Measurements from ENCODE around the gene EML4.

EML4 gene

DNA sequence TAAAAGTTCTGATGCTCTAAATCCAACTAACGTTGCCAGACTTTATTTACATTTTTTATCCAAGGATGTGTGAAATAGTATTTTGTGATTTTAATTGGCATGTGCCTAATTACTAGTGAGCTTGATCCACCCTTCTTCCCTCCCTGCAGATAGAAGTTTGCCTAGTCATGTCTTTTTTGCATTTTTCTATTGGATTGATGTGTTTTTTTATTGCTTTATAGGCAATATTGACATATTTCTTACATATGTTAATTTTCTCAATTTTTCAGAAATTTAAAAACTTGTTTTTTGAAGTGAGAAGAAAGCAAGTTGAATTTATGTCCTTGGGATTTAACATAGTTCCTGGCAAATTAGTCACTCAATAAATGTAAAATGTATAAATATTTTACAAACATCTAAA, 56.4 kb downstream of the EML4 start:
- no peak for DNase-seq (ENCODE audit: low read depth)

DNA sequence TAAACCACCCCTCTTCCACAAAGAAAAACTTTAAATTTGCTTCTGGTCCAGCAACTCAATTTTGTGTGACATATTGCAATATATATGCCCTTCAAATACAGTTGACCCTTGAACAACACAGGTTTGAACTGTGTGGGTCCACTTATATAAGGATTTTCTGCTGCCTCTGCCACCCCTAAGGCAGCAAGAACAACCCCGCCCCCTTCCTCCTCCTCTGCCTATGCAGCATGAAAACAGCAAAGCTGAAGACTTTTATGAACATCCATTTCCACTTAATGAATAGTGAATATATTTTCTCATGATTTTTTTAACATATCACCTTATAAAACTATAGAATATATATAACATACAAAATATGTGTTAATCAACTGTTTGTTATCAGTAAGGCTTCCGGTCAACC, 58.3 kb downstream of the EML4 start:
- no peak for DNase-seq (ENCODE audit: low read depth)

DNA sequence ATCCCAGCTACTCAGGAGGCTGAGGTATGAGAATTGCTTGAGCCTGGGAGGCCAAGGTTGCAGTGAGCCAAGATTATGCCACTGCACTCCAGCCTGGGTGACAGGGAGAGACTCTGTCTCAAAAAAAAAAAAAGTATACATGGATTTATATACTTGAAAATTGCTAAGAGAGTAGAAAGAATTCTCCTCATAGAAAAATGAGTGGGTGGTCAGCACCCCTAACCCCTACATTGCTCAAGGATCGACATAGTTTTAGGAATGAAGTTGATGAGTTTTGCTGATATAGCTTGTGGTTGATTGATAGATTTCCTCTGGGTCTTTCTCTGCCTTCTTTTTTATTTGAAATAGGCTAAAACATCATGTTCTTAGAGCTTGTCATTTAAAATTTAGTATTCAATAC, 58.9 kb downstream of the EML4 start:
- no peak for DNase-seq (ENCODE audit: low read depth)

DNA sequence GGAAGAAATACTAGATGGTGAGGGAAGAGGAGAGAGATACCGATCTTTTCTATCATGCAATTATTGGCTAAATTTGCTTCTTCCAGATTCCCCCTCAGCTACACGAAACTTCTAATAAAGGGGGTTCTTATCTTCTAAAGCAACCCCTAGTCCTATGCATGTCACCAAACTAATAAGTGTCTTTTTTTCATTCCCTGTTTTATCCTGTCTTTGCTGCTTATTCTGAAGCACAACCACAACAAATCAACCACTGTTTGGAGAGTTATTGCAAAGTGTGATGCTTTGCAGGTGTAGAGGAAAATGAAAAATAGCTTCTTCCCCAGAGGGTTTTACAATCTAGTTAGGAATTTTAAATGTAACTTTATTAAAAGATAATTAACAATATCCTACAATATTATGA, 60.8 kb downstream of the EML4 start:
- DNase-seq (ENCODE audit: low read depth), result no peak

DNA sequence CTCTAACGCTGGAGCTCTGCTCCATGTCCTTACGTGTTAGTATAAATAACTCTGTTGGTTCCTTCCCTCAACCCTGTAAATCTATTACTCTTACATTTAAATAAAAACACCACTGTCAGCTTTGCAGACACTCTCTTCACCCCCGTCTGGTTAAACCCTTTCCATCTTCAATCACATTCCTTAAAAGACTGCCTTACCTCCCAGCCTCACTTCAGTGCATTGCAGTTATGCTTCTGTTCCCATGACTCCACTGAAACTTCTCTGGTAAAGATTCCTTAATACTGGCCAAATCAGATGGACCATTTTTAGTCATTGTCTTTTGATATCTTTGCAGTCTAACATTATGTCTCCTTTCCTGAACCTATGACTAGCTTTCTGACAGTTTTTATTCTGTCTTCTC, 61.7 kb downstream of the EML4 start:
- no peak for DNase-seq (ENCODE audit: low read depth)

DNA sequence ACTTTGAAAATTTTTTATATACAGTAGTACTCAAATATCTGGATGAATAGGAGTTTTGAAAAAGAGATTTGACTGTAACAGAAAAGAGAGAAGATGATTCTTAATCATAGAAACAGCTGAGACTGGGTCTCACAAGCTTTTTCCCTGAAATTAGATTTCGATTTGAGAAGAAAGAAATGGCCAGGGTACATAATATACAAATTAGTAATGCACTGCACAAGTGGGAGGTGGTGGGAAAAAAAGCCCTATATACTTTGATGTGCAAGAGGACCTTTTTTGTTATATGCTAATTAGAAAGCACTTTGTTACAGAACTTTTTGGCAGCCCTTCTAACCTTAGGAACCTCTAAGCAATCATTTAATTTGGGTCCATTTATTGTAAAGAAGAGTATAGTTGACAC, 62.9 kb downstream of the EML4 start:
- DNase-seq (ENCODE audit: low read depth), result no peak

DNA sequence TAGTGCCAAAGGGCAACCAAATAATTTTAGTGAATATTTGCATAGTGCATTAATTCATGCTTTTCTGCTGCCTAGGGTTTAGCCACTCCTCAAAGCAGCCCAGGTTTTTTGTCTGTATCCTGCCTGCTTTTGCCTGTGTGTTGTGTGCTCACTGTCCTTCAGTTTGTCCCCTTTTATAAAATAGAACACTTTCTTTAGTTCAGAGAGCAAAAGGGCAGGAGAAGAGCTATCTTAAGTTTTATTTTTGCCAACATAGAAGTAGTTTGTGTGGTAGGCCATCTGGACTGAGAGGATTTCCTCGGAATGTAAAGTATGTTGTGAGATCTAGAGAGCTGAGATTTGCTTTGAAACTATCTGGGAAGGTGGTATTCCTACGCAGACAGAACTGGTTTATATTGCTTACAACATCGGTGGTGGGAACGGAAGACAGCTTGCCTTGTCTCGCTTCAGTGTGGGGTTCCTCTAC, 64.9 kb downstream of the EML4 start:
- DNase-seq (ENCODE audit: low read depth), result no peak

DNA sequence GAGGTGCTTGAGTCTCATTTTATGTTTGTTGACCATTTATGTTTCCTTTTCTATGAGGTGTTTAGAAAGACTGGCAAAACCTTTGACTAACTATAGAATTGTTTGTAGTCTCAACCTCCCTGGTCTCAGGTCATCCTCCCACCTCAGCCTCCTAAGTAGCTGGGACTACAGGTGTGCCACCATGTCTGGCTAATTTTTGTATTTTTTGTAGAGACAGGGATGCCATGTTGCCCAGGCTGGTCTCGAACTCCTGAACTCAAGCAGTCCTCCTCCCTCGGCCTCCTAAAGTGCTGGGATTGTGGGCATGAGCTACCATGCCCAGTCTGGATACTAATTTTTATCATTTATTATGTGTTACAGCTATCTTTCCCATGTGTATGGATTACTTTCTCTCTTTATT, 67.8 kb downstream of the EML4 start:
- no peak for DNase-seq (ENCODE audit: low read depth)

DNA sequence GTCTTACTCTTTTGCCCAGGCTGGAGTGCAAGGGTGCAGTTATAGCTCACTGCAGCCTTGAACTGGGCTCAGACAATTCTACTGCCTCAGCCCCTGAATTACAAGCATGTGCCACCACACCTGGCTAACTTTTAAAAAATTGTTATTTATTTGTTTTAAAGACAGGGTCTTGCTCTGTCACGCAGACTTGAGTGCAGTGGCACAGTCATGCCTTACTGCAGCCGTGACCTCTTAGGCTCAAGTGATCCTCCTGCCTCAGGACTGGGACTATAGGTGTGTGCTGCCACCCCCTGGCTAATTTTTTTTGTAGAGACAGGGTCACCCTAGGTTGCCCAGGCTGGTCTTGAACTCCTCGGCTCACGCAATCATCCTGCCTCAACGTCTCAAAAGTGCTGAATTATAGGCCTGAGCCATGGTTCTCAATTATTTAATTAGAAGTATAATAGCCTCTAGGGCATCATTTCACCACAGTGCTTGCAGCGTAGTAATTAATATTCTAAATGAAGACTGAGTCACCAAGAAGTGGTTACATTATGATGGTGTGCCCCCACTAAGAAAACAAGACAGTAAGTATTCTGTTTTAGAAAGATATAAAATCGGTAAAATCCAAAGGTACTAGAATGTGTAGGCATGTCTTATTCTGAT, 69.6 kb downstream of the EML4 start:
- DNase-seq (ENCODE audit: low read depth), result no peak

DNA sequence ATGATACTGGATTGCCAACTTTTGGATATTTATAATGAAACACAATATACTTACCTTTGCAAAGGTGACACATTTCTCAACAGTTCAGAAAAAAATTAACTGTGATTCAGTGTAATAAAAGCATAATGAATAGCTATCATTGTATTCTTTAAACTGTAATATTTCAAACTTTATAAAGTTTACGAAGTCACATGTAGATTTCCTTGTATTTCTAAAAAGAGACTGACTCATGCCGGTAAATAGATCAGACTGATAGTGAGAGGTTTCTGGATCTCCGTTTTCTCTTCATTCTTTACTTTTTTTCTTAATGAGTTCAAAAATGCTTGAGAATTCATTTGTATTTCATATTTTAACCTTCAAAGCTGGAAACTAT, 70.1 kb downstream of the EML4 start:
- DNase-seq (ENCODE audit: low read depth), result no peak

DNA sequence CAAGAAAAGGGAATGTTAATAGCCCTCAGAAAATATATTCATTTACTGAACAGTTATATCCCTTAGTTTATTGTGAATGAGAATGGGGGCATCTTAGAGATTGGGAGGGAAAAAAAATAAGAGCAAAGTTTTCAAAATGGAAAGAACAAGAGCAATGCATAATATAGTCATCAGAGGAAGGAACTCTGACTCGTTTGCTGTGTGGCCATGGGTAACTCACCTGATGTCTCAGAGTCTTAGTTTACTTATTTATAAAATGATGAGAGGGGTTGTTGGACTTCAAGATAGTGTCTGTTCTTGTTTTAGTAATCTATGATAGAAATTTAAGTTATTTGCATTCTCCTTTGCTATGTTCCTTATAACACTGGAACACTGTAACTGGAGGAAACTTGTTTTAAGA, 70.7 kb downstream of the EML4 start:
- DNase-seq (ENCODE audit: low read depth), result no peak

DNA sequence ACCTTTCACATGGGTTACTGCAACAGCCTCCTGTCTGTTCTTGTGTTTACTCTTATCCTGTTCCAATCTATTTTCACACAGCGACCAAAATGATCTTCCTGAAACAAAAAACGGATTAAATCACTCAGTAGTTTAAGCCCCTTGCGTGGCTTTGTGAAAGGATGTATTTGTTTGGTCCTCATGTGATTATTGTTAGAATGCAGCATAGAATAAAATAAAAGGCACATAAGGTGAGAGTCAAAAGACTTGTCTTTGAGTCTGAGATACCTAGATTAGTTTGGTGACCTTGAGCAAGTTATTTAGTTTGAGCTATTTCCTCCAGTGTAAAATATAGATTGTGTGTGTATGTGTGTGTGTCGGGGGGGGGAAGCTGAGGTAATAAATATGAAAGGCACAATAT, 72.4 kb downstream of the EML4 start:
- DNase-seq (ENCODE audit: low read depth), result no peak

DNA sequence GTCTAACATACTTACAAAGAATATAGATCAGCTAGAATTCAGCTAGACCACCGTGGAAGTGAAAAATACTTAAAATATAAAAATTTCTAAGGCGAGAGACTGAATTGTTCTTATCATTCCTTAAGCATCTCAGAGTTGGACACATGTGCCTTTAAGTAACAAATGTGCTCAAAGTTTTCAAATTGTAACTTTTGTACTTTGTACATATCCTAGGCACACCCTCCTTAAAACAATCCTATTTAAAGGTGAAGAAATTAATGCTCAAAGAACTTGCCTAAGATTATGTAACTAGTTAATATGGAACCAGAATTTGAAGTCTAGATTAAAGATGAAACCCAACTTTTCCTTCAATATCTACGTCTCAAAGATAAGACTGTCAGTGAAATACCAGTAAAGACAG, 74.1 kb downstream of the EML4 start:
- DNase-seq (ENCODE audit: low read depth), result no peak

DNA sequence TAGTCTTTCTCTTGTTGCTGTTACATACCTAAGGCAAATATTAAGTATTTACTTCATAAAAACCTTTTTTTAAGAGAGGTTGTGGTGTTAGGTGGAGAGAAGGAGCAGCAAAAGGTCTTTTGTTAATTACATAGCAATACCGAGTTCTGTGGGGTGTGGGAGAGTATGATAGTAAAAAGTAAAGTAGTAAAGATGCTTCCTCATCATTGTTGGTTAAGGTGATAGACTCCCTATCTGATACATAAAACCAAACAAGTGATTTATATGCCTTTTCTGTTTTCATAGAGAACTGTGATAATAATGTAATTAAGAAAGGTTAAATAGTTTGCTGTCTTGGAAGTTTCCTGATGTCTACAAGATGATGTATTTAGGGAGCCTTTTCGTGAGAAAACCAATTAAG, 75.4 kb downstream of the EML4 start:
- DNase-seq (ENCODE audit: low read depth), result no peak

DNA sequence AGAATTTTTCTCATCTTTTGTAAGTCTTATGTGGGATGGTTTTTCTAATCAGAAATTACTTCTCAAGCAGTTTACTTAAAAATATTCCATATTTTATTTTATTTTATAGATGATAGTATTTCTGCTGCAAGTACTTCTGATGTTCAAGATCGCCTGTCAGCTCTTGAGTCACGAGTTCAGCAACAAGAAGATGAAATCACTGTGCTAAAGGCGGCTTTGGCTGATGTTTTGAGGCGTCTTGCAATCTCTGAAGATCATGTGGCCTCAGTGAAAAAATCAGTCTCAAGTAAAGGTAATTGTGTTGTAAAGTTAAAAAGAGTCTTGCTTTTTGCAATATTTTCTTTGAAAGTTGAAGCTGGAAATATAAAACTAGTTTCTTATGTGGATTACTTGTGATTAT, 76.2 kb downstream of the EML4 start:
- DNase-seq (ENCODE audit: low read depth), result no peak

DNA sequence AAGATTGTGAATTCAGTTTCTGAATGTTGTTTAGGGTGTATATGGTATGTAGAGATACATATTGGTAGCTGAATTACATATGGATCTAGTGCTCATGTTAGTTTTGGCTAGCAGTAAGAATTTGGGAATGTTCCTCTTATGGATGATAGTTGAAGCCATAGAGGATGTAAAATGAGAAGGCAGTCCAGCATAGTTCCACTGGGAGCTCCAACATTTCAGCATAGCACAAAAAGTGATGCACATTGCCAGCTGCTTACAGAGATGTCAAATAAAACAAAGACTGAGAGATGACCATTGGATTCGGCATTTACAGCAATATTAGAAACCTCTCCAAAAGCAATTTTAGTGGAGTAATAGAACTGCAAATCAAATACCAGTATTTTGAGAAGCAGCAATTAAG, 77.4 kb downstream of the EML4 start:
- DNase-seq (ENCODE audit: low read depth), result no peak

DNA sequence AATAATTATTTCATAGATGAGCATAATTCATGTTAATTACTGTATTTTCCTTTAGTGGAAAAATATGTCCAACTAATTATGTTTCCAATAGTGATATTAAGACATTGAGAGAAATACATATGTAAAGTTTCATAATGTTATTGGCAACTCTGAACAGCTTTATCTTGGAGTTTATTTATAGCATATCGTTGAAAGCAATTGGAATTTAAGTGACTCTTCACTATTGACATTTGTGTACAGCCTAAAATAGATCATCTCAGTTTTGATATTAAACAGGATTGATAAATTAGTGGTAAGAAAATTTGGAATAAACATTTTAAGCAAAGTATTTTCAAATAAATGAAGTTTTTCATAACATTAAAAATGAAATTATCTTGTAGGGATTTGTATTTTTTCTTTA, 79.7 kb downstream of the EML4 start:
- no peak for DNase-seq (ENCODE audit: low read depth)

DNA sequence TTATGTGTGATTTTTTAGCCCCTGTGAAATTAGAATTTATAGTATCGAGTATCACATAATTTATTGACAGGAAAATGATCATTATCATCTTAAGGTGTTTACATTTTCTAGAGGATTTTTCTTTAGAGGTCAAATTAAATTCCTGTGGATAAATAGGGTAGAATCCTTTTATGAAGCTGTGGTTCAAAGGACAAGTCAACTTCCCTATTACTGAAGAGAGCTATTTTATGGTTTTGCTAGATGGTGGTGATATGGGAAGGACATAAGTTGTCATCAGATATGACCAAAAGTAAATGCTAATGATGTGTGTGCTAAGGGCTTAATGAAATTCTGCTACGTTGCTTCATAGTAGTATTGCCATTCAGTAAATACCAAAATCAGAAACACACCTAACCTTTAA, 80.1 kb downstream of the EML4 start:
- no peak for DNase-seq (ENCODE audit: low read depth)

DNA sequence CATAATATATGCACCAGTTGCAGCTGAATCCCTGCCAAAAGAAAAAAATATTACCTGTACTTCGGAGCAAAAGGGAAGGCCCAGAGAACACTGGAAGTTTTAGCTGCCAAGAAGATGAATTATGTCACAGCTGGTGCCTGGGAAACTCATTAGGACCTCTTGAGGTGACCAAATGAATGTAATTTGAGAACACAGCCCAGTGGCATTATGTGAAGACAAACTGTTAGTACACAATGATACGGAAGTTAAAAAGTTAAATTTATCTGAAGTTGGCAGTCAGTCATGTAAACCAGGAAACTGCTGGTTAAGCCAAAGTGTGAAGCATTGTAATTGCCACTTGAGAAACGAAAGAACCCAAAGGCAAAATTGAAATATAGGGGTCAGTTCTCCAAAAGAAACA, 80.7 kb downstream of the EML4 start:
- DNase-seq (ENCODE audit: low read depth), result no peak

DNA sequence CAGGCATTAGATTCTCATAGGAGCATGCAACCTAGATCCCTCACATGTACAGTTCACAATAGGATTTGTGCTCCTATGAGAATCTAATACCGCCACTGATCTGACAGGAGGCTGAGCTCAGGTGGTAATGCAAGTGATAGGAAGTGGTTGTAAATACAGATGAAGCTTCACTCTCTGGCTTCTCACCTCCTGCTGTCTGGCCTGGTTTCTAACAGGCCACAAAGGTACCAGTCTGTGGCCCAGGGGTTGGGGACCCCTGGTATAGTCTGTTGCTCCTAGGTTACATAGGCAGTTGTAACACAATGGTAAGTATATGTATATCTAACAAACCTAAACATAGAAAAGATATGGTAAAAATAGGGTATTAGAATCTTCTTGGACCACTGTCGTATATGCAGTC, 81.8 kb downstream of the EML4 start:
- DNase-seq (ENCODE audit: low read depth), result no peak

DNA sequence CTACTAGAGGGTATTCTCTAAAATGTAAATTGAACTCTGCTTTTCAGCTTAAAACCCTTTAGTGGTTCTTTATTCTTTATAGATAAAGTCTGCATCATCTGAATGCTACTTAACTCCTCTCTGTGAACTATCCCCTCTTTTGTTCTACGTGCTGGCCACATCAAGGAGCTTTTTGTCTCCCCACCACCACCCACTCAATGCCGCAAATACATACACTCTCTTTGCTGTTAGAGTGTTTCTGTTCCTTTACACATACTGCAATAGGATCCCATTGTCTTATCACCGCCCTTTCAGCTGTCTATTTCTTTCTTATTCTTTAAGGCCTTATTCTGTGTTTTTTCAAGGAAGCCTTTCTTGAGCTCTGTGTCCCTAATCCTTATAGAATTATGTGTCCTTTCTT, 83.3 kb downstream of the EML4 start:
- DNase-seq (ENCODE audit: low read depth), result no peak

DNA sequence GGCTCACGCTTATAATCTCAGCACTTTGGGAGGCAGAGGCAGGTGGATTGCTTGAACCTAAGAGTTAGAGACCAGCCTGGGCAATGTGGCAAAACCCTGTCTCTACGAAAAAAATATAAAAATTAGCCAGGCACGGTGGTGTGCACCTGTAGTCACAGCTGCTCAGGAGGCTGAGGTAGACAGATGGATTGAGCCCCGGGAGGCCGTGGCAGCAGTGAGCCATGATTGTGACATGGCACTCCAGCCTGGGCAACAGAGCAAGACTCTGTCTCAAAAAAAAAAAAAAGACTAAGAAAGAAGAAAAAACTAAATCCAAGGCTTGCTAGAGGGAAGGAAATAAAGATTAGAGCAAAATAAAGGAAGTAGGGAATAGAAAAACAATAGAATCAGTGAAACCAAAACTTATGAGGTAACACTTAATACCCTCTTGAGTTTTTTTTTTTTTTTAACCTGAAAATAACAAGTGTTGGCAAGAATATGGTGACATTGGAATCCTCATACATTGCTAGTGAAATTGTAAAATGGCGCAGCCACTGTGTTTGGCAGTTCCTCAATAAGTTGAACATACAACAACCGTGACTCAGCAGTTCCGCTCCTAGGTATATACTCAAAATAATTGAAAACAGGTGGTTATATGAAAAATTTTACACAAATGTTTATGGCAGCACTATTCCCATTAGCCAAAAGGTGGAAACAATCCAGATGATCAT, 85.2 kb downstream of the EML4 start:
- DNase-seq (ENCODE audit: low read depth), result no peak

DNA sequence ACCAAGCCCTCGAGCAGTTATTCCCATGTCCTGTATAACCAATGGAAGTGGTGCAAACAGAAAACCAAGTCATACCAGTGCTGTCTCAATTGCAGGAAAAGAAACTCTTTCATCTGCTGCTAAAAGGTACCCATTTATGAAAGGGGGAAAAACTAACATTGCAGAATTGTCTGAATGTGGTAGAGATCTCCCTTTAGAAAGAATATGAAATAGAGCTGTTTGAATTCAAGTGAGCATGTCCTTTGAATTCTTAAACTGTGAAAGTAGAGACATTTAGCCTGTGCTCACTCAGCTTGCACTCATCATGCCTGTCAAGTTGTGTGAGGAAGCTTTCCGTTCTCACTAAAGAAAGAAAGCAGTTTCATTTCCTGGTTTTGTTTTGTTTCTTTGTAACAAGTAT, 87.4 kb downstream of the EML4 start:
- DNase-seq (ENCODE audit: low read depth), result no peak

DNA sequence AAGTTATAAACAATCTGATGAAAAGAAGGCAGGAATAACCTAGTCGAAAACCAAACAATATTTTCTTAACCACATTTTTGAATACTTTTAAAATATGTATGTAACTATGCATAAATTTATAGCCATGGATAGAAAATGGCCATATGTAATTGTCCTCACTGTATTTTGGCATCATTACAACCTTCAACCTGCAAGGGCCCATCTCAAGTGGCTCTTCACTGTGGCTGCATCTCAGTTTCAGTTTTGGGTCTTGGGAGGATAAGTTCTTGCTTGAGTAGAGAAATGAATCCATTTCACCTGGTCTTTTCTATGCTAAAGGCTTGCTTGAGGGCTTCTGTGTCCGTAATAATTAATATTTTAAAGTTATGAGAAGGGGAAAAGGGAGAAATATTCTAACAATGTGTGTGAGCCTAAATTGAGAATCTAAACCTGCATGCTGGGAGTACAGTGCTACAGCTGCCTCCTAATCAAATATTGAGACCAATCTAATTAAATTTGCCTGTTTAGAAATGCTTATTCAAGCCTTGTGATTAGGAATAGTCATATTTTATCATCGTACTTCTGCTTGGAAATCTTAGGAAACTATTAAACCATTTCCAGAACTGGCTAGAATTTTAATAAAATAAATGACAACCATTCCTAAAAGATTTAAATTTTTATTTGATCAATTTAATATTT, 92.5 kb downstream of the EML4 start:
- no peak for DNase-seq (ENCODE audit: low read depth)

Data from stimulated activated CD8-positive, alpha-beta memory T cell treated with anti-CD3 and anti-CD28 coated beads, Interleukin-7, amount 100 ng/mL, for 24 hours (primary cell).